HFFc6 (cell line): ENCODE measurements around the gene RAB8B. TPM values are rescaled to one million over a fixed set of nuclear protein-coding genes. Genes with fewer than 3 reads are reported as not detected.

Experiments used
- DNase-seq: peaks from one replicate; pipeline ENCODE4 v3.0.0-alpha.2; 2018
- H3K27ac Mint-ChIP-seq: 2 replicates; pipeline ENCODE4 v1.8.0; 2020; ENCODE audit warnings: mild to moderate bottlenecking, mixed read lengths
- H3K27me3 Mint-ChIP-seq: 2 replicates; pipeline ENCODE4 v1.8.0; 2021; ENCODE audit warnings: mild to moderate bottlenecking, moderate library complexity, mixed read lengths; ENCODE audit not compliant: insufficient read depth
- H3K36me3 Mint-ChIP-seq: 2 replicates; pipeline ENCODE4 v1.8.0; 2021; ENCODE audit warnings: low read depth, mixed read lengths
- H3K4me1 Mint-ChIP-seq: 2 replicates; pipeline ENCODE4 v1.8.0; 2020; ENCODE audit warnings: low read depth, mixed read lengths
- H3K4me3 Mint-ChIP-seq: 2 replicates; pipeline ENCODE4 v1.8.0; 2020; ENCODE audit warnings: mild to moderate bottlenecking, moderate library complexity, mixed read lengths
- H3K9me3 Mint-ChIP-seq: 2 replicates; pipeline ENCODE4 v1.8.0; 2020; ENCODE audit warnings: mild to moderate bottlenecking, mixed read lengths
- total RNA-seq, 6 experiments: library from RNA; stranded (reverse); fragmentation: NEBNext Ultra II Directional; extraction: Animal tissue kit (Norgen Biotek cat#: 25700); gene quantifications; 2 replicates in 1 of 6; 3 replicates in 5 of 6; pipeline ENCODE4 v1.2.3, GENCODE V29; 2021
- TF ChIP-seq, protein P1 (sequence below): fragments of 200-600 bp; sonication (generic); IDR thresholded peaks from 2 replicates; pipeline ENCODE4 v1.5.0; 2021; ENCODE audit warnings: antibody characterized with exemption, mild to moderate bottlenecking

RAB8B gene
- total RNA-seq, 6 experiments from 2014 or later = 24.7 to 38.4 (median 33.2) TPM

DNA sequence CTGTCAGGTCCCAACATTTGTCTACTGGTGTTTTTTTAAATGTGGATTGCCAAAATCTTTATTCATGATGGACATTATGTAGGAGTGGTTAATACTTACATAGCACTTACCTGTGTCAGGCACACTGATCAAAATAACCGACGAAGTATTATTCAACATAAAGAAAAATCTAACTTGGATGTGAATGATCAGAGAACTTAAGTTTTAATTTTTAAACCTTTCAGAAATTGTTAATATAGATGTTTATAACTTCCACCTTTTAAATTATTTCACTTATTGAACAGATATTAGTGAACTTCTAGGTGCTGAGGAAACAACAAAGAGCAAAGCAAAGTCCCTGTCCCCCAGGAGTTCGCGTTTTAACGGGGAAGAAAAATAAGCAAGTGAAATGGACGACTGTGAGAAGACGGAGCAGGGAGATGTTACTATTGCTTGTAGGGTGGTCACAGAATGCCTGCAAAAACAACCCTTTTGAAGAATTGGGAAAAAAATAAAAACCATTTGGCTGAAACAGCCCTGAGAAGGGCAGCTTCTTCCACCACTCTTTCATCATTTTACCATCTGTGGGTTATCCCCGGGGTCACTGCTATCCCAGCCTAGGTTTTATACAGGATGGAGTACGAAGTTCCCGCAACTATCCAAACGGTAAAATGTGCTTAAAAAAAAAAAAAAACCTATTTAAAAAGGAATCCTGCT is 87.1 kb downstream of the RAB8B start:
- peak overlapping the region; percentile 88 for H3K4me3 Mint-ChIP-seq
- no peaks in the 10 kb centered on the region for H3K9me3 Mint-ChIP-seq
- peak overlapping the region; percentile 84 for H3K27ac Mint-ChIP-seq
- no peak for DNase-seq
- TF ChIP-seq, protein P1, sequence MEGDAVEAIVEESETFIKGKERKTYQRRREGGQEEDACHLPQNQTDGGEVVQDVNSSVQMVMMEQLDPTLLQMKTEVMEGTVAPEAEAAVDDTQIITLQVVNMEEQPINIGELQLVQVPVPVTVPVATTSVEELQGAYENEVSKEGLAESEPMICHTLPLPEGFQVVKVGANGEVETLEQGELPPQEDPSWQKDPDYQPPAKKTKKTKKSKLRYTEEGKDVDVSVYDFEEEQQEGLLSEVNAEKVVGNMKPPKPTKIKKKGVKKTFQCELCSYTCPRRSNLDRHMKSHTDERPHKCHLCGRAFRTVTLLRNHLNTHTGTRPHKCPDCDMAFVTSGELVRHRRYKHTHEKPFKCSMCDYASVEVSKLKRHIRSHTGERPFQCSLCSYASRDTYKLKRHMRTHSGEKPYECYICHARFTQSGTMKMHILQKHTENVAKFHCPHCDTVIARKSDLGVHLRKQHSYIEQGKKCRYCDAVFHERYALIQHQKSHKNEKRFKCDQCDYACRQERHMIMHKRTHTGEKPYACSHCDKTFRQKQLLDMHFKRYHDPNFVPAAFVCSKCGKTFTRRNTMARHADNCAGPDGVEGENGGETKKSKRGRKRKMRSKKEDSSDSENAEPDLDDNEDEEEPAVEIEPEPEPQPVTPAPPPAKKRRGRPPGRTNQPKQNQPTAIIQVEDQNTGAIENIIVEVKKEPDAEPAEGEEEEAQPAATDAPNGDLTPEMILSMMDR = no peak
- H3K36me3 Mint-ChIP-seq = peaks cover 18% of the 10 kb centered on the region
- peaks cover 30% of the 10 kb centered on the region for H3K4me1 Mint-ChIP-seq
- no peaks in the 10 kb centered on the region for H3K27me3 Mint-ChIP-seq

DNA sequence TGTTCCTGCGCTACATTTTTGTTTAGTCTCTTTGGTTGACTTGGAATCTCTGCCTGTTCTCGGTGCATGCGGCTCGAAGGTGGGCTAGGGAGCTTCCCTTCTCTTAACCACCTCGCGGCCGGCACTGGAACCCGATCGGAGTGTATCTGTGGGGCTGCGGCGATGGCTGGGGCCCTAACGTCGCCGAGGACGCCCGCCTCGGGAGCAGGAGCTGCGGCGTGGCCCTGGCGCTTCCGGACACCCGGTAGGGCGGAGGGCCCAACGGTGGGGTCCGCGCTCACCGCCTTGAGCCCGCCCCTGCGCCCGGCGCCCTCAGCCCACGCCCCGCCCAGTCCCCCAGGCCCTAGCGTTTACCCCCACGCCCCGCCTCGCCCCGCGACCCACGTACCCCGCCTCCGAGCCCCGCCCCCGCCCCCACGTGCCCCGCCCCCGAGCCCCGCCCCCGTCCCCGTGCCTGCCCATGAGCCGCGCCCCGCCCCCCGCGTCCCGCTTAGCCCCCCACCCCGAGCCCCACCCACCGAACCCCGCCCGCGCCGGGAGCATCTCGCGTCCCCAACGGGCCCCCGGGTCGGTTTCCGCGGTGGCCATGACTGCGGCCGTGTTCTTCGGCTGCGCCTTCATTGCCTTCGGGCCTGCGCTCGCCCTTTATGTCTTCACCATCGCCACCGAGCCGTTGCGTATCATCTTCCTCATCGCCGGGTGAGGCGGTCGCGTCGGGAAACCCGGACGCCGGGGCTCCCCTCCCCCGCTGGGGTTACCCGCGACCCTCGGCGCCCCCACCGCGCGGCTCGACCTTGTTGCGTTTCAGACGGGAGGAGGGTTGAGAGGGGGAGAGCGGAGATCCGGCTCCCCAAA is 87.9 kb downstream of the RAB8B start, which contains the start of gene APH1B:
TSS of gene APH1B (plus strand) at position 568 of the 855 bp plus-strand sequence. CDS start at position 587, 19 bp downstream.
- DNase-seq = peak; percentile 38
- H3K4me3 Mint-ChIP-seq = peak within 1 kb of the TSS; percentile 88

DNA sequence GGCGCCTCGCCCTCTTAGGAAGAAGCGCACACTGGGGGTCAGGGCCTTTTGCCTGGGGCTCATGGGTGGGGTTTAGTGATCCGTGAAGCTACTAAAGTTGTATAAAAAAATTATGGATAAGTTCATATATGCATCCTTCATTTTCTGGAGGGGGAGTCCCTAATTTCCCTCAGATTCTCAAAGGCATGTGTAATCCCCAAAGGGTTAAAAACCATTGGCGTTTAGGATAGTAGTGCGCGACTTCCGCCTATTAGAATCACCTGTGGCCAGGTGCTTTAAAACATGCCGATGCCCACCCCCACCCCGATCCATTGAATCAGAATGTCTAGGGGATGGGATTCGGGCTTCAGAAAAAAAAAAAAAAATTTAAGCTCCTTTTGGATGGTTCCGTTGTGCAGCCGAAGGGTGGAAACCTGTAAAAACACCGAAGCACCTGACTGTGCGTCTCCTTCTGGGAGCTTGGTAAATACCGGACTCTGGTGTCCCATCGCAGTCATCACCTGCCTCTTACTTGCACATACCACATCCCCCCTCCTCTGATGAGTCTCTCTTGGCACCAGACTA is 88.6 kb downstream of the RAB8B start:
- no peak for DNase-seq
- Mint-ChIP-seq H3K27ac (peak overlapping the region; percentile 70), H3K4me1 (peaks cover 30% of the 10 kb centered on the region), H3K27me3 (no peaks in the 10 kb centered on the region), H3K9me3 (no peaks in the 10 kb centered on the region), H3K4me3 (peak overlapping the region; percentile 88), H3K36me3 (peaks cover 14% of the 10 kb centered on the region)
- TF ChIP-seq, protein P1 = no peak

More for the DNA sequence above, 87.9 kb downstream of the RAB8B start, which contains the start of gene APH1B:
- TF ChIP-seq, protein P1 = peak; percentile 20; the same call in 1 of the 2 replicates
- H3K27me3 Mint-ChIP-seq = no peaks in the 10 kb centered on the region
- H3K9me3 Mint-ChIP-seq = no peaks in the 10 kb centered on the region
- H3K36me3 Mint-ChIP-seq = peaks cover 18% of the 10 kb centered on the region
- peaks cover 30% of the 10 kb centered on the region for H3K4me1 Mint-ChIP-seq
- H3K27ac Mint-ChIP-seq = peak within 1 kb of the TSS; percentile 84

DNA sequence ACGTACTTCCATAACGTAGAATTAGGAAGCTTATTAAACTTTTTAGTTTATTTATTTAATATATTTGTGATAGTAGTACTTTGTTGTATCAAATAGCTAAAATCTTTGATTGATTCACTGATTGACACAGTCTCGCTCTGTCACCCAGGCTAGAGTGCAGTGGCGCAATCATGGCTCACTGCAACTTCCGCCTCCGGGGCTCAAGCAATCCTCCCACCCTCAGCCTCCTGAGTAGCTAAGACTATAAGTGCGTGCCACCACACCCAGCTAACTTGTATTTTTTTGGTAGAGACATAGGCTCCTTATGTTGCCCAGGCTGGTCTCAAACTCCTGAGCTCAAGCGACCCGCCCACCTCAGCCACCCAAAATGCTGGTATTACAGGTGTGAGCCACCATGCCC is 93.7 kb downstream of the RAB8B start:
- H3K9me3 Mint-ChIP-seq = no peaks in the 10 kb centered on the region
- no peak for DNase-seq
- H3K36me3 Mint-ChIP-seq = peaks cover 23% of the 10 kb centered on the region
- TF ChIP-seq, protein P1 = no peak
- no peak overlapping the region for H3K27ac Mint-ChIP-seq
- H3K4me1 Mint-ChIP-seq = peaks cover 32% of the 10 kb centered on the region
- H3K4me3 Mint-ChIP-seq = no peak overlapping the region
- no peaks in the 10 kb centered on the region for H3K27me3 Mint-ChIP-seq

DNA sequence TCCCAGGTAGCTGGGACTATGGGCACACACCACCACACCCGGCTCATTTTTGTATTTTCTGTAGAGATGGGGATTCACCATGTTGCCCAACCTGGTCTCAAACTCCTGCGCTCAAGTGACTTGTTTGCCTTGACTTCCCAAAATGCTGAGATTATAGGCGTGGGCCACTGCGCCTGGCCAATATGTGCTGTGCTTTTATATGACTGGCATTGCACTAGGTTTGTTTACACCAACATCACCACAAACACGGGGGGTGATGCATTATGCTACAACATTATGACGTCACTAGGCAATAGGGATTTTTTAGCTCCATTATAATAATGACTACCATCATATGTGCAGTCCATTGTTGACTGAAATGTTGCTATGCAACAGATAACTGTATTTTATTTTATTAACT is 94.9 kb downstream of the RAB8B start:
- no peak for DNase-seq
- H3K9me3 Mint-ChIP-seq = no peaks in the 10 kb centered on the region
- peaks cover 28% of the 10 kb centered on the region for H3K4me1 Mint-ChIP-seq
- peaks cover 19% of the 10 kb centered on the region for H3K36me3 Mint-ChIP-seq
- no peak overlapping the region for H3K4me3 Mint-ChIP-seq
- no peak overlapping the region for H3K27ac Mint-ChIP-seq
- no peaks in the 10 kb centered on the region for H3K27me3 Mint-ChIP-seq
- TF ChIP-seq, protein P1 = no peak
